OCI-LY3 (cell line): Measurements from ENCODE around the gene CHST1.

ENCODE experiments used
- CTCF ChIP-seq: fragments of 200-600, 300-600 bp; sonication (generic); IDR thresholded peaks from 2 replicates; pipeline ENCODE4 v1.5.1; 2014; ENCODE audit warnings: antibody characterized with exemption, low read length, low read depth
- EZH2phosphoT487 ChIP-seq: fragments of 200-600 bp; shearing (Covaris generic); IDR thresholded peaks from 2 replicates; pipeline ENCODE4 v1.6.1; 2018; ENCODE audit warnings: antibody characterized with exemption, mixed run types, low read depth

- TF ChIP-seq CTCF (no peak), EZH2phosphoT487 (no peak)
Measured at GRCh38 chr11:45625611-45626010, 39.8 kb downstream of the CHST1 start.
